K562 treated with DMSO at 1 percent for 48 hours (cell line): Measurements from ENCODE around the gene XRCC1. TPM values are rescaled to one million over a fixed set of nuclear protein-coding genes. Genes with fewer than 3 reads are reported as not detected.

Experiments
- total RNA-seq: library from RNA; unstranded; fragments of 300-600 nt; gene quantifications from 2 replicates; pipeline ENCODE4 v1.2.3, GENCODE V29; 2022; ENCODE audit warnings: low replicate concordance; ENCODE audit errors: extremely low read depth

Gene XRCC1
- not detected in 2 replicates for total RNA-seq

GRCh38 chr19:43575156-43575950 lies at the start of gene XRCC1, which contains the start of gene PINLYP:
XRCC1 (minus strand) TSS chr19:43575527; CDS start chr19:43575458, 69 bp downstream.
PINLYP (plus strand) TSS chr19:43575801; CDS start chr19:43577192, 1,391 bp downstream.

GRCh38 chr19:43619262-43620060 lies 44.1 kb upstream of the XRCC1 start, which contains the start of gene ZNF428:
ZNF428 (minus strand) TSS chr19:43619629; CDS start chr19:43614304, 5,325 bp downstream.

GRCh38 chr19:43611788-43612187 lies 36.5 kb upstream of the XRCC1 start, which contains the start of gene SRRM5:
SRRM5 (plus strand) TSS chr19:43612088; CDS start chr19:43612122, 34 bp downstream.

GRCh38 chr19:43595999-43596841 lies 20.9 kb upstream of the XRCC1 start, which contains the start of the genes IRGQ and ZNF576:
IRGQ (minus strand) TSS chr19:43596134; CDS start chr19:43595338, 796 bp downstream.
ZNF576 (plus strand) TSS chr19:43596595; CDS start chr19:43597109, 514 bp downstream.

GRCh38 chr19:43532962-43533545 lies 42.3 kb downstream of the XRCC1 start, which contains the start of gene ZNF575:
ZNF575 (plus strand) TSS chr19:43533188; CDS start chr19:43534423, 1,235 bp downstream.

GRCh38 chr19:43526884-43527859 lies 48.2 kb downstream of the XRCC1 start, which contains the start of gene ETHE1:
ETHE1 (minus strand) TSS chr19:43527201; CDS start chr19:43527177, 24 bp downstream.

GRCh38 chr19:43504426-43505185 lies 70.7 kb downstream of the XRCC1 start, which contains the start of gene PHLDB3:
PHLDB3 (minus strand) TSS chr19:43504746; CDS start chr19:43504118, 628 bp downstream.

Other genes starting within 250 kb of the XRCC1 start
- not detected in 2 replicates for gene CD177, start 221.8 kb downstream of the XRCC1 start, total RNA-seq
- not detected in 2 replicates for gene TEX101, start 160.6 kb downstream of the XRCC1 start, total RNA-seq
- gene LYPD3, start 109.9 kb downstream of the XRCC1 start, total RNA-seq = not detected in 2 replicates
- not detected in 2 replicates for gene PHLDB3, start 70.8 kb downstream of the XRCC1 start, total RNA-seq
- gene ETHE1, start 48.3 kb downstream of the XRCC1 start, total RNA-seq = not detected in 2 replicates
- gene ZNF575, start 42.3 kb downstream of the XRCC1 start, total RNA-seq = not detected in 2 replicates
- not detected in 2 replicates for gene PINLYP, start 274 bp upstream of the XRCC1 start, total RNA-seq
- not detected in 2 replicates for gene IRGQ, start 20.6 kb upstream of the XRCC1 start, total RNA-seq
- not detected in 2 replicates for gene ZNF576, start 21.1 kb upstream of the XRCC1 start, total RNA-seq
- not detected in 2 replicates for gene SRRM5, start 36.6 kb upstream of the XRCC1 start, total RNA-seq
- not detected in 2 replicates for gene ZNF428, start 44.1 kb upstream of the XRCC1 start, total RNA-seq
- not detected in 2 replicates for gene CADM4, start 64.3 kb upstream of the XRCC1 start, total RNA-seq
- gene PLAUR, start 94.6 kb upstream of the XRCC1 start, total RNA-seq = not detected in 2 replicates
- not detected in 2 replicates for gene IRGC, start 140.5 kb upstream of the XRCC1 start, total RNA-seq
- gene SMG9, start 179.4 kb upstream of the XRCC1 start, total RNA-seq = not detected in 2 replicates
- not detected in 2 replicates for gene KCNN4, start 205.4 kb upstream of the XRCC1 start, total RNA-seq
- not detected in 2 replicates for gene LYPD5, start 226.9 kb upstream of the XRCC1 start, total RNA-seq